SU-DHL-6 (cell line): Measurements from ENCODE around the gene CDK6.

ENCODE experiments used
- CTCF ChIP-seq: fragments of 200-600 bp; sonication (generic); IDR thresholded peaks from one replicate; pipeline ENCODE4 v1.5.1; 2017; ENCODE audit warnings: antibody characterized with exemption, mild to moderate bottlenecking, low read length, moderate library complexity; ENCODE audit not compliant: insufficient read depth, poor library complexity, severe bottlenecking
- EZH2phosphoT487 ChIP-seq: fragments of 200-600 bp; sonication (generic), shearing (Covaris generic); conservative IDR thresholded peaks from 2 replicates; pipeline ENCODE4 v1.6.1; 2018; ENCODE audit warnings: mild to moderate bottlenecking, antibody characterized with exemption, low read length, moderate library complexity, mixed read lengths

DNA sequence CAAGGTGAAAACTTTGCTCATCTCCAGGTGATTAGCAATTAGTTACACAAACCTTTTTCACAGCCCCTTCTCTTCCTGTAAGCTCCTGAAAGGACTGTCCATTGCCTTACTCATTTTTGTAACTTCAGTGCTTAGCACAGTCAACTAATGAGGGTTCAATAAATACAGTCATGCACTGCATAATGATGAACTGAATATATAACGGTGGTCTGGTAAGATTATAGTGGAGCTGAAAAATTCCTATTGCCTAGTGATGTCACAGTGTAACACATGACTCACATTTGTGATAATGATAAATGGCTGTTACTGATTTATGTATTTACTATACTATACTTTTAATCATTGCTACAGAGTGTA, 233.3 kb downstream of the CDK6 start:
- TF ChIP-seq CTCF (no peak), EZH2phosphoT487 (no peak)
